HepG2 (cell line): Measurements from ENCODE around the gene TTLL4. TPM values are rescaled to one million over a fixed set of nuclear protein-coding genes. Genes with fewer than 3 reads are reported as not detected.

Experiments
- ATAC-seq: fragments of 200-7000 bp; cut with Tn5 transposase; 3 replicates; pipeline ENCODE4 v1.9.1; 2020; ENCODE audit warnings: mild to moderate bottlenecking, moderate library complexity
- BruUV-seq: library from RNA; stranded (reverse); fragments of 400-500 nt; replicated peaks from 2 replicates; lab custom pipeline; 2021; lab: Mats Ljungman, UMichigan
- CTCF ChIA-PET: fragments of 300-600 bp; formaldehyde crosslinking; extraction: SDS; loops from one replicate; lab custom pipeline; 2021; ENCODE audit warnings: low total read pairs, inconsistent platforms, low intra/inter-chr PET ratio; lab: Yijun Ruan, JAX
- POLR2A ChIA-PET: fragments of 350-600 bp; sonication (Branson Sonifier 250); formaldehyde crosslinking; loops from one replicate; lab custom pipeline; 2020; ENCODE audit warnings: antibody characterized with exemption, inconsistent platforms; lab: Yijun Ruan, JAX
- DNase-seq: peaks from one replicate; pipeline ENCODE4 v3.0.0-alpha.2; 2015; ENCODE audit warnings: low spot score
- FAIRE-seq: peaks from 3 replicates; lab custom pipeline; 2011; peaks lifted over from hg19 to GRCh38; lab: Jason Lieb, UNC
- H2AFZ ChIP-seq: one replicate; pipeline ENCODE4 v1.6.1; 2011; ENCODE audit warnings: low read length, inconsistent platforms
- H3K27ac ChIP-seq: fragments of 300-600 bp; 3 replicates; pipeline ENCODE4 v1.8.0; 2011; ENCODE audit warnings: mixed run types, mild to moderate bottlenecking, mixed read lengths, low read length, inconsistent platforms; ENCODE audit not compliant: insufficient read depth; ENCODE audit errors: extremely low read length
- H3K27me3 ChIP-seq, 2 experiments: fragments of 200-600 bp in 1 of 2; 2 replicates in 1 of 2; 3 replicates in 1 of 2; pipeline versions ENCODE4 v1.6.0 to v1.8.0; 2011; ENCODE audit warnings: low read length in 2 of 2, mild to moderate bottlenecking in 2 of 2, moderate library complexity in 2 of 2, inconsistent platforms in 1 of 2; ENCODE audit not compliant: insufficient read depth in 2 of 2, control insufficient read depth in 1 of 2
- H3K36me3 ChIP-seq, 2 experiments: fragments of 200-600 bp in 1 of 2; replicated peaks in 1 of 2; 2 replicates in 1 of 2; 3 replicates in 1 of 2; pipeline versions ENCODE4 v1.5.1 to v1.8.0; 2011; ENCODE audit warnings: low read length in 2 of 2, inconsistent platforms in 1 of 2; ENCODE audit not compliant: insufficient read depth in 2 of 2, control insufficient read depth in 1 of 2
- H3K4me1 ChIP-seq: 2 replicates; pipeline ENCODE4 v1.5.1; 2012; ENCODE audit warnings: low read length, inconsistent platforms; ENCODE audit not compliant: insufficient read depth
- H3K4me2 ChIP-seq: 2 replicates; pipeline ENCODE4 v1.6.0; 2011; ENCODE audit warnings: low read depth, low read length, inconsistent platforms
- H3K4me3 ChIP-seq, 3 experiments: fragments of 200-600 bp in 1 of 3; sonication (generic), shearing (Covaris generic) in 1 of 3; replicated peaks in 1 of 3; 2 replicates each; pipeline ENCODE4 v1.5.1; 2011 to 2016; ENCODE audit warnings: low read length in 3 of 3, inconsistent platforms in 2 of 3, low read depth in 2 of 3, mild to moderate bottlenecking in 2 of 3, control low read depth in 1 of 3, mixed read lengths in 1 of 3; ENCODE audit not compliant: insufficient read depth in 1 of 3
- H3K79me2 ChIP-seq: one replicate; pipeline ENCODE4 v1.6.1; 2011; ENCODE audit warnings: low read length, inconsistent platforms; ENCODE audit not compliant: insufficient read depth
- H3K9ac ChIP-seq: 2 replicates; pipeline ENCODE4 v1.6.0; 2011; ENCODE audit warnings: mild to moderate bottlenecking, low read depth, low read length, inconsistent platforms; ENCODE audit not compliant: insufficient read depth
- H3K9me3 ChIP-seq: 2 replicates; pipeline ENCODE4 v1.5.1; 2012; ENCODE audit warnings: mild to moderate bottlenecking, low read length
- H4K20me1 ChIP-seq: 2 replicates; pipeline ENCODE4 v1.6.0; 2011; ENCODE audit warnings: inconsistent platforms, mild to moderate bottlenecking, low read length, moderate library complexity; ENCODE audit not compliant: insufficient read depth
- HNF1A ChIP-seq, 2 experiments: sonication (generic) in 1 of 2; formaldehyde crosslinking in 1 of 2; IDR thresholded peaks; 2 replicates each; pipeline versions ENCODE4 v1.4.0 to v1.6.1; 2016 to 2020; ENCODE audit warnings: borderline replicate concordance in 1 of 2, low read depth in 1 of 2, mild to moderate bottlenecking in 1 of 2, missing genetic modification reagents in 1 of 2
- SMAD1 ChIP-seq: sonication (generic); formaldehyde crosslinking; IDR thresholded peaks from 2 replicates; pipeline ENCODE4 v1.4.0; 2020; ENCODE audit warnings: missing genetic modification reagents, low read depth, mild to moderate bottlenecking, borderline replicate concordance
- U2AF1 ChIP-seq: fragments of 200-400 bp; formaldehyde crosslinking; optimal IDR thresholded peaks from 2 replicates; pipeline ENCODE3; 2017; ENCODE audit warnings: mild to moderate bottlenecking, low read depth, low read length
- ZNF264 ChIP-seq: sonication (generic); formaldehyde crosslinking; IDR thresholded peaks from 2 replicates; pipeline ENCODE4 v1.4.0; 2020; ENCODE audit warnings: missing genetic modification reagents
- ZNF567 ChIP-seq: sonication (generic); formaldehyde crosslinking; IDR thresholded peaks from 2 replicates; pipeline ENCODE4 v1.8.1; 2023; ENCODE audit warnings: mild to moderate bottlenecking, missing genetic modification reagents, borderline replicate concordance
- WGBS: methylation state at CpG from one replicate; pipeline ENCODE4 v1.1.6; 2017; ENCODE audit warnings: low lambda C conversion rate; 5-methylcytosine and 5-hydroxymethylcytosine counted together
- in situ Hi-C: cut with HindIII; loops from 2 replicates; pipeline ENCODE4 v1.10.0; 2017; ENCODE audit warnings: low pct_unique_long_range_greater_than_20kb; ENCODE audit not compliant: extremely low pct_ligation_motif_present
- intact Hi-C: fragments of 100-400 bp; cut with micrococcal nuclease; formaldehyde crosslinking; loops from one replicate; pipeline ENCODE4 v1.10.0; 2022; ENCODE audit not compliant: unreplicated experiment
- polyA plus RNA-seq, 8 experiments: library from polyadenylated mRNA; depleted of rRNA in 3 of 8; stranded (reverse) in 7 of 8; unstranded in 1 of 8; fragments of >200 nt; fragmentation: Illumina TruSeq in 4 of 8; extraction: Trizol in 4 of 8; gene quantifications; 2 replicates each; pipeline versions ENCODE4 v1.2.1 to v1.2.3, GENCODE V29; 2011 to 2016; ENCODE audit warnings: low read depth in 4 of 8, missing spikeins in 1 of 8, mixed read lengths in 1 of 8; ENCODE audit not compliant: insufficient read depth in 1 of 8
- total RNA-seq, 5 experiments: library from RNA; depleted of rRNA; stranded (reverse); fragments of >200 nt; fragmentation: Illumina TruSeq; extraction: Trizol; gene quantifications; 2 replicates each; pipeline ENCODE4 v1.2.3, GENCODE V29; 2016; ENCODE audit warnings: low read depth in 1 of 5
- TF ChIP-seq, protein P1 (sequence below): sonication (generic); formaldehyde crosslinking; IDR thresholded peaks from 2 replicates; pipeline ENCODE4 v1.5.1; 2020; ENCODE audit warnings: mild to moderate bottlenecking, missing genetic modification reagents

The TTLL4 gene
- total and polyA plus RNA-seq, 2 of the 13 experiments (the other 11 are each of a cell fraction or from before 2014, with no cell fraction given) = 77.5 to 84.6 TPM

- intact Hi-C loops = loop anchor here (1.0 to 5.0 kb wide), 2 partner anchors 14 to 73 kb away; no protein-coding TSS in a partner anchor
- peaks cover 3% of the 10 kb centered on the region; the same call in 1 of the 2 replicates for H4K20me1 ChIP-seq
- H3K27me3 ChIP-seq = no peaks in the 10 kb centered on the region
- H3K4me3 ChIP-seq = no peak overlapping the region
- TF ChIP-seq HNF1A (IDR thresholded peaks at IDR 0.05; ENCODE audit: low read depth) = no peak
- no peak for TF ChIP-seq HNF1A (CRISPR knock-in tag; IDR thresholded peaks at IDR 0.05; ENCODE audit: borderline replicate concordance)
- no peak for TF ChIP-seq SMAD1 (CRISPR knock-in tag)
- TF ChIP-seq ZNF264 (CRISPR knock-in tag) = peak; percentile 100
- TF ChIP-seq, protein P1, sequence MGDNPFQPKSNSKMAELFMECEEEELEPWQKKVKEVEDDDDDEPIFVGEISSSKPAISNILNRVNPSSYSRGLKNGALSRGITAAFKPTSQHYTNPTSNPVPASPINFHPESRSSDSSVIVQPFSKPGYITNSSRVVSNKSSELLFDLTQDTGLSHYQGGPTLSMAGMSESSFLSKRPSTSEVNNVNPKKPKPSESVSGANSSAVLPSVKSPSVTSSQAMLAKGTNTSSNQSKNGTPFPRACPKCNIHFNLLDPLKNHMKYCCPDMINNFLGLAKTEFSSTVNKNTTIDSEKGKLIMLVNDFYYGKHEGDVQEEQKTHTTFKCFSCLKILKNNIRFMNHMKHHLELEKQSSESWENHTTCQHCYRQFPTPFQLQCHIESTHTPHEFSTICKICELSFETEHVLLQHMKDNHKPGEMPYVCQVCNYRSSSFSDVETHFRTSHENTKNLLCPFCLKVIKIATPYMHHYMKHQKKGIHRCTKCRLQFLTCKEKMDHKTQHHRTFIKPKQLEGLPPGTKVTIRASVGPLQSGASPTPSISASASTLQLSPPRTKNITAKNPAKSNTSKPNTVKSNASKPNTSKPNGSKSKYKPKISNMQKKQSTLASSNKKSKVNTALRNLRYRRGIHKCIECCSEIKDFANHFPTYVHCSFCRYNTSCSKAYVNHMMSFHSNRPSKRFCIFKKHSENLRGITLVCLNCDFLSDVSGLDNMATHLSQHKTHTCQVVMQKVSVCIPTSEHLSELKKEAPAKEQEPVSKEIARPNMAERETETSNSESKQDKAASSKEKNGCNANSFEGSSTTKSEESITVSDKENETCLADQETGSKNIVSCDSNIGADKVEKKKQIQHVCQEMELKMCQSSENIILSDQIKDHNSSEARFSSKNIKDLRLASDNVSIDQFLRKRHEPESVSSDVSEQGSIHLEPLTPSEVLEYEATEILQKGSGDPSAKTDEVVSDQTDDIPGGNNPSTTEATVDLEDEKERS = peak; percentile 5; the same call in 1 of the 2 replicates
- no peak for TF ChIP-seq U2AF1
- TF ChIP-seq ZNF567 = no peak
- FAIRE-seq = no peak
- no TSS peak for BruUV-seq
- WGBS = 90% methylated on average over 1 of the region's 1 CpG
- peaks cover 11 to 18% of the 10 kb centered on the region in 2 experiments; a peak in 4 of 5 replicates for H3K36me3 ChIP-seq
- no peak overlapping the region for H2AFZ ChIP-seq
- no peak for DNase-seq
- H3K79me2 ChIP-seq = peaks cover 57% of the 10 kb centered on the region
- no peak overlapping the region for H3K9ac ChIP-seq
- H3K4me2 ChIP-seq = no peak overlapping the region
- H3K4me1 ChIP-seq = peaks cover 32% of the 10 kb centered on the region
- H3K27ac ChIP-seq = peak overlapping the region; percentile 54
- ChIA-PET CTCF (no interaction called here), POLR2A (interaction anchor here (1.5 to 1.8 kb wide), 2 partner anchors 19 to 22 kb away, joined by 3 to 13 read pairs; partner anchors contain the start of gene CYP27A1)
- no peak for ATAC-seq
- H3K9me3 ChIP-seq = peaks cover 9% of the 10 kb centered on the region
- in situ Hi-C loops = no loop called here
These were observed 94.2 kb downstream of the TTLL4 start for GRCh38 chr2:218804817-218805216.

Other genes with a start within 250 kb of the TTLL4 start
- gene USP37, start 142.5 kb upstream of the TTLL4 start, total RNA-seq (2016; rRNA removed; fragmentation: Illumina TruSeq; extraction: Trizol) = 30.6 and 36.2 TPM in 2 replicates
- 6.5 and 6.6 TPM in 2 replicates for gene USP37, start 142.5 kb upstream of the TTLL4 start, polyA plus RNA-seq (2011; rRNA removed)
- 92.4 and 101 TPM in 2 replicates for gene CNOT9, start 142.0 kb upstream of the TTLL4 start, total RNA-seq (2016; rRNA removed; fragmentation: Illumina TruSeq; extraction: Trizol)
- gene CNOT9, start 142.0 kb upstream of the TTLL4 start, polyA plus RNA-seq (2011; rRNA removed) = 71.0 and 82.6 TPM in 2 replicates
- not detected in 2 replicates for gene PLCD4, start 102.9 kb upstream of the TTLL4 start, total RNA-seq (2016; rRNA removed; fragmentation: Illumina TruSeq; extraction: Trizol)
- 0.05 and 0.26 TPM in 2 replicates for gene PLCD4, start 102.9 kb upstream of the TTLL4 start, polyA plus RNA-seq (2011; rRNA removed)
- 10.4 and 11.4 TPM in 2 replicates for gene ZNF142, start 51.2 kb upstream of the TTLL4 start, total RNA-seq (2016; rRNA removed; fragmentation: Illumina TruSeq; extraction: Trizol)
- gene ZNF142, start 51.2 kb upstream of the TTLL4 start, polyA plus RNA-seq (2011; rRNA removed) = 4.8 and 5.9 TPM in 2 replicates
- gene BCS1L, start 51.2 kb upstream of the TTLL4 start, total RNA-seq (2016; rRNA removed; fragmentation: Illumina TruSeq; extraction: Trizol) = 52.1 and 76.0 TPM in 2 replicates
- gene BCS1L, start 51.2 kb upstream of the TTLL4 start, polyA plus RNA-seq (2011; rRNA removed) = 48.1 and 48.9 TPM in 2 replicates
- 37.0 and 37.1 TPM in 2 replicates for gene RNF25, start 38.8 kb upstream of the TTLL4 start, total RNA-seq (2016; rRNA removed; fragmentation: Illumina TruSeq; extraction: Trizol)
- gene RNF25, start 38.8 kb upstream of the TTLL4 start, polyA plus RNA-seq (2011; rRNA removed) = 87.6 and 91.8 TPM in 2 replicates
- gene STK36, start 38.7 kb upstream of the TTLL4 start, total RNA-seq (2016; rRNA removed; fragmentation: Illumina TruSeq; extraction: Trizol) = 17.6 and 45.9 TPM in 2 replicates
- 83.5 and 102 TPM in 2 replicates for gene STK36, start 38.7 kb upstream of the TTLL4 start, polyA plus RNA-seq (2011; rRNA removed)
- 106 and 157 TPM in 2 replicates for gene CYP27A1, start 71.3 kb downstream of the TTLL4 start, total RNA-seq (2016; rRNA removed; fragmentation: Illumina TruSeq; extraction: Trizol)
- gene CYP27A1, start 71.3 kb downstream of the TTLL4 start, polyA plus RNA-seq (2011; rRNA removed) = 266 and 314 TPM in 2 replicates
- not detected in 2 replicates for gene PRKAG3, start 121.0 kb downstream of the TTLL4 start, total RNA-seq (2016; rRNA removed; fragmentation: Illumina TruSeq; extraction: Trizol)
- gene PRKAG3, start 121.0 kb downstream of the TTLL4 start, polyA plus RNA-seq (2011; rRNA removed) = not detected in 2 replicates
- 0.20 TPM in 1 of 2 replicates, not detected in the other for gene WNT6, start 149.0 kb downstream of the TTLL4 start, total RNA-seq (2016; rRNA removed; fragmentation: Illumina TruSeq; extraction: Trizol)
- 0.09 TPM in 1 of 2 replicates, not detected in the other for gene WNT6, start 149.0 kb downstream of the TTLL4 start, polyA plus RNA-seq (2011; rRNA removed)
- gene WNT10A, start 170.0 kb downstream of the TTLL4 start, total RNA-seq (2016; rRNA removed; fragmentation: Illumina TruSeq; extraction: Trizol) = not detected in 2 replicates
- 0.03 TPM in 1 of 2 replicates, not detected in the other for gene WNT10A, start 170.0 kb downstream of the TTLL4 start, polyA plus RNA-seq (2011; rRNA removed)
- not detected in 2 replicates for gene CDK5R2, start 248.8 kb downstream of the TTLL4 start, total RNA-seq (2016; rRNA removed; fragmentation: Illumina TruSeq; extraction: Trizol)
- not detected in 2 replicates for gene CDK5R2, start 248.8 kb downstream of the TTLL4 start, polyA plus RNA-seq (2011; rRNA removed)